Neural cell (in vitro differentiated cells): ENCODE results near the gene SLC2A13. TPM values are rescaled to one million over a fixed set of nuclear protein-coding genes. Genes with fewer than 3 reads are reported as not detected.

ENCODE experiments used
- H2AFZ ChIP-seq: fragments of 200-600, 300-800 bp; sonication (generic), shearing (Covaris generic); 2 replicates; pipeline ENCODE4 v1.6.0; 2014; ENCODE audit warnings: low read depth, mild to moderate bottlenecking, antibody characterized with exemption, low read length, moderate library complexity
- H3F3A ChIP-seq: fragments of 200-600 bp; shearing (Covaris generic); 2 replicates; pipeline ENCODE4 v1.6.1; 2016; ENCODE audit warnings: mild to moderate bottlenecking, moderate library complexity, mixed read lengths, antibody characterized with exemption, low read length; ENCODE audit not compliant: insufficient read depth, poor library complexity, severe bottlenecking
- H3K27ac ChIP-seq: fragments of 200-600, 300-800 bp; sonication (generic), shearing (Covaris generic); 2 replicates; pipeline ENCODE4 v1.5.1; 2014; ENCODE audit warnings: mild to moderate bottlenecking, low read length, moderate library complexity
- H3K27me3 ChIP-seq: fragments of 300-800, 200-600 bp; sonication (generic), shearing (Covaris generic); 2 replicates; pipeline ENCODE4 v1.6.0; 2014; ENCODE audit warnings: mild to moderate bottlenecking, low read depth, low read length, moderate library complexity; ENCODE audit not compliant: insufficient read depth
- H3K36me3 ChIP-seq: fragments of 300-800, 200-600 bp; sonication (generic), shearing (Covaris generic); 2 replicates; pipeline ENCODE4 v1.5.1; 2014; ENCODE audit warnings: mild to moderate bottlenecking, antibody characterized with exemption, low read length, moderate library complexity; ENCODE audit not compliant: insufficient read depth
- H3K4me2 ChIP-seq: fragments of 300-800, 200-600 bp; sonication (generic), shearing (Covaris generic); 2 replicates; pipeline ENCODE4 v1.6.0; 2014; ENCODE audit warnings: mild to moderate bottlenecking, low read length
- H3K4me3 ChIP-seq: fragments of 300-800, 200-600 bp; sonication (generic), shearing (Covaris generic); 2 replicates; pipeline ENCODE4 v1.5.1; 2014; ENCODE audit warnings: mild to moderate bottlenecking, low read length, moderate library complexity
- H3K79me2 ChIP-seq: fragments of 200-600 bp; shearing (Covaris generic); replicated peaks from 2 replicates; pipeline ENCODE4 v1.6.0; 2014; ENCODE audit warnings: mild to moderate bottlenecking, low read length, moderate library complexity; ENCODE audit not compliant: insufficient read depth
- H3K9ac ChIP-seq: fragments of 300-800, 200-600 bp; sonication (generic), shearing (Covaris generic); 2 replicates; pipeline ENCODE4 v1.6.1; 2016; ENCODE audit warnings: mild to moderate bottlenecking, low read length, mixed read lengths
- H3K9me2 ChIP-seq: fragments of 200-600 bp; shearing (Covaris generic); 2 replicates; pipeline ENCODE4 v1.6.1; 2016; ENCODE audit warnings: mild to moderate bottlenecking, low read length, mixed read lengths; ENCODE audit not compliant: insufficient read depth
- H3K9me3 ChIP-seq: fragments of 200-600, 300-800 bp; sonication (generic), shearing (Covaris generic); 2 replicates; pipeline ENCODE4 v1.6.1; 2016; ENCODE audit warnings: mild to moderate bottlenecking, mixed run types, low read length, moderate library complexity, mixed read lengths
- H4K20me1 ChIP-seq: fragments of 200-600 bp; shearing (Covaris generic); 2 replicates; pipeline ENCODE4 v1.6.1; 2016; ENCODE audit warnings: mild to moderate bottlenecking, mixed run types; ENCODE audit not compliant: insufficient read depth
- CTCF ChIP-seq: fragments of 450-650 bp; IDR thresholded peaks from 2 replicates; pipeline ENCODE4 v1.5.1; 2014; ENCODE audit warnings: antibody characterized with exemption, mild to moderate bottlenecking, moderate library complexity; ENCODE audit not compliant: poor library complexity, severe bottlenecking
- EP300 ChIP-seq: fragments of 450-650 bp; conservative IDR thresholded peaks from 2 replicates; pipeline ENCODE4 v1.6.1; 2014; ENCODE audit warnings: antibody characterized with exemption, mild to moderate bottlenecking, moderate library complexity; ENCODE audit not compliant: poor library complexity, severe bottlenecking
- EZH2 ChIP-seq: fragments of 200-600, 300-800 bp; shearing (Covaris generic), sonication (generic); IDR thresholded peaks from 2 replicates; pipeline ENCODE4 v1.6.1; 2014; ENCODE audit warnings: antibody characterized with exemption, low read length, borderline replicate concordance, mild to moderate bottlenecking; ENCODE audit not compliant: insufficient read depth, poor library complexity, severe bottlenecking
- MXI1 ChIP-seq: fragments of 450-650 bp; conservative IDR thresholded peaks from 2 replicates; pipeline ENCODE4 v1.6.1; 2014; ENCODE audit warnings: antibody characterized with exemption, mild to moderate bottlenecking; ENCODE audit not compliant: poor library complexity, severe bottlenecking
- POLR2AphosphoS5 ChIP-seq: IDR thresholded peaks from 2 replicates; pipeline ENCODE4 v1.6.1; 2012
- RAD21 ChIP-seq: fragments of 450-650 bp; conservative IDR thresholded peaks from 2 replicates; pipeline ENCODE4 v1.6.1; 2014; ENCODE audit warnings: antibody characterized with exemption, mild to moderate bottlenecking, moderate library complexity
- REST ChIP-seq: IDR thresholded peaks from 2 replicates; pipeline ENCODE4 v1.6.1; 2012; ENCODE audit warnings: borderline replicate concordance
- SMC3 ChIP-seq: fragments of 450-650 bp; conservative IDR thresholded peaks from 2 replicates; pipeline ENCODE4 v1.6.1; 2014; ENCODE audit warnings: antibody characterized with exemption, mild to moderate bottlenecking, moderate library complexity; ENCODE audit not compliant: poor library complexity
- TAF1 ChIP-seq: IDR thresholded peaks from 2 replicates; pipeline ENCODE4 v1.6.1; 2012; ENCODE audit warnings: low read depth
- polyA plus RNA-seq: library from polyadenylated mRNA; depleted of rRNA; stranded (reverse); fragments of >200 nt; gene quantifications from 2 replicates; pipeline ENCODE4 v1.2.3, GENCODE V29; 2014

Gene SLC2A13
- polyA plus RNA-seq, 1 donor from 2014 or later: 10.7 TPM

GRCh38 chr12:39912211-39912980 is 193.5 kb downstream of the SLC2A13 start:
- H3K4me2 ChIP-seq: no peak overlapping the region
- H3K9me2 ChIP-seq: no peaks in the 10 kb centered on the region
- H3K36me3 ChIP-seq: no peaks in the 10 kb centered on the region
- TF ChIP-seq TAF1: no peak
- TF ChIP-seq MXI1: no peak
- TF ChIP-seq CTCF: no peak
- TF ChIP-seq RAD21: no peak
- TF ChIP-seq EZH2: no peak
- TF ChIP-seq SMC3: no peak
- TF ChIP-seq EP300: no peak
- no peak for TF ChIP-seq REST
- no peak for TF ChIP-seq POLR2AphosphoS5
- H3K27ac ChIP-seq: no peak overlapping the region
- H3K79me2 ChIP-seq: no peaks in the 10 kb centered on the region
- no peaks in the 10 kb centered on the region for H4K20me1 ChIP-seq
- H3K9ac ChIP-seq: no peak overlapping the region
- no peaks in the 10 kb centered on the region for H3F3A ChIP-seq
- no peaks in the 10 kb centered on the region for H3K9me3 ChIP-seq
- H2AFZ ChIP-seq: no peak overlapping the region
- H3K4me3 ChIP-seq: no peak overlapping the region
- H3K27me3 ChIP-seq: no peaks in the 10 kb centered on the region

GRCh38 chr12:39906237-39906636 is 199.6 kb downstream of the SLC2A13 start:
- no peaks in the 10 kb centered on the region for H3K9me3 ChIP-seq
- H2AFZ ChIP-seq: no peak overlapping the region
- no peaks in the 10 kb centered on the region for H3K9me2 ChIP-seq
- no peak overlapping the region for H3K4me3 ChIP-seq
- no peaks in the 10 kb centered on the region for H3F3A ChIP-seq
- H4K20me1 ChIP-seq: no peaks in the 10 kb centered on the region
- H3K9ac ChIP-seq: no peak overlapping the region
- no peak overlapping the region for H3K27ac ChIP-seq
- no peak overlapping the region for H3K4me2 ChIP-seq
- TF ChIP-seq MXI1 (no peak), EP300 (no peak), TAF1 (no peak), RAD21 (no peak), POLR2AphosphoS5 (no peak), EZH2 (no peak), CTCF (no peak), SMC3 (no peak), REST (no peak)
- H3K79me2 ChIP-seq: no peaks in the 10 kb centered on the region
- no peaks in the 10 kb centered on the region for H3K27me3 ChIP-seq
- H3K36me3 ChIP-seq: no peaks in the 10 kb centered on the region
